IPS DF 6.9 (cell line): ENCODE data around the gene TRPM3.
"Not testable (repeated sequence)": the region's sequence is repeated elsewhere in the genome, so short reads cannot be mapped to it uniquely, and the experiment has no call there.

ENCODE experiments used
- DNase-seq: peaks from one replicate; pipeline ENCODE4 v3.0.0-alpha.2; 2013; ENCODE audit warnings: low read depth, low spot score
- H3K27ac ChIP-seq: one replicate; pipeline ENCODE4 v1.5.1; 2013; ENCODE audit warnings: low read length, control low read depth
- H3K27me3 ChIP-seq: 2 replicates; pipeline ENCODE4 v1.6.1; 2013; ENCODE audit warnings: mild to moderate bottlenecking, low read length; ENCODE audit not compliant: control insufficient read depth, insufficient read depth
- H3K36me3 ChIP-seq: 2 replicates; pipeline ENCODE4 v1.6.1; 2013; ENCODE audit warnings: low read length; ENCODE audit not compliant: control insufficient read depth, insufficient read depth
- H3K4me1 ChIP-seq: 2 replicates; pipeline ENCODE4 v1.6.1; 2013; ENCODE audit warnings: low read length; ENCODE audit not compliant: control insufficient read depth, insufficient read depth
- H3K4me3 ChIP-seq: 2 replicates; pipeline ENCODE4 v1.5.1; 2013; ENCODE audit warnings: mild to moderate bottlenecking, low read length
- H3K9me3 ChIP-seq: 2 replicates; pipeline ENCODE4 v1.6.1; 2013; ENCODE audit warnings: low read length, inconsistent platforms; ENCODE audit not compliant: control insufficient read depth, insufficient read depth
- whole genome bisulfite sequencing: extraction: QIAGEN DNeasy Blood & Tissue Kit; methylation state at CpG from one replicate; pipeline ENCODE4 v1.1.7; 2013; ENCODE audit warnings: mixed read lengths, missing lambda C conversion rate; ENCODE audit not compliant: insufficient read length, insufficient coverage; 5-methylcytosine and 5-hydroxymethylcytosine counted together

The TRPM3 gene

DNA sequence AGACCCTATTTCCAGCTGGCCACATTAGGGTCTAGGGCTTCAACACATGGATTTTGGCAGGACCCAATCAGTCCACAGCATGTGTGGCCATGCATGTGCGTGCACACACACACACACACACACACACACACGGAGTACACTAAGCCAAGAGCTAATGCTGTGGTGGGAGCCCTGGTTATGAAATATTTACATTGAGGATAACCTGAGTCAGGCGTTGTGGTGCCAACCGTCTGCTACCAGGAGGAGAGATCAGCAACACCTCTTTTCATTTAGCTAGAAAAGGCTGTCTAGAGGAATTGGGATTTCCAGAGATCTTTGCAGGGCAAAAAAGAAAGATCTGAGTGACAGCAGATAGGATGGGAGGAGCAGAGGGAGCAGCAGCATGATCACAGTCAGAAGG is 141.5 kb downstream of the TRPM3 start:
- no peaks in the 10 kb centered on the region for H3K9me3 ChIP-seq
- no peak overlapping the region for H3K4me3 ChIP-seq
- no peak for DNase-seq
- WGBS = no CpG with 5 or more reads among the region's 4 CpGs
- H3K36me3 ChIP-seq = no peaks in the 10 kb centered on the region
- no peak overlapping the region for H3K27ac ChIP-seq
- no peaks in the 10 kb centered on the region for H3K4me1 ChIP-seq
- no peaks in the 10 kb centered on the region for H3K27me3 ChIP-seq

DNA sequence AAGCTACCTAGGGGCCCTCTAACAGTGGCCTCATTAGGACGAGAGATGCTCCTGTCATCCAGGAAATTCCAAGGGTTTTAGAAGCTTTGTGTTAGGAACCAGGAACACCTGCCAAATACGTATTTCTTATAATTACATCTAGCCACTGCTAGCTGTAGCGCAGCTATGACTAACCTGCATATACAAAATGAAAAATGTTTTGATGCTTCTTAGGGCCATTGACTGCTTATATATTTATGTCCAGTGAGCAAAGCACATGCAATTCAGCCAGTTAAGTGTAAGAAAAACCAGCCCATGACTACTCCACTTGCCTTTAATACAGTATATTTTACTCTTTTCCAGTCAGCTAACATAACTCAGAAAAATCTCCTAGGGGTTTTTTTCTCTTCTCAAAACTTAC is 143.3 kb downstream of the TRPM3 start:
- Histone ChIP-seq H3K36me3 (no peaks in the 10 kb centered on the region), H3K27ac (no peak overlapping the region), H3K27me3 (no peaks in the 10 kb centered on the region), H3K9me3 (no peaks in the 10 kb centered on the region), H3K4me1 (no peaks in the 10 kb centered on the region), H3K4me3 (no peak overlapping the region)
- WGBS = no CpG with 5 or more reads among the region's 3 CpGs
- no peak for DNase-seq

DNA sequence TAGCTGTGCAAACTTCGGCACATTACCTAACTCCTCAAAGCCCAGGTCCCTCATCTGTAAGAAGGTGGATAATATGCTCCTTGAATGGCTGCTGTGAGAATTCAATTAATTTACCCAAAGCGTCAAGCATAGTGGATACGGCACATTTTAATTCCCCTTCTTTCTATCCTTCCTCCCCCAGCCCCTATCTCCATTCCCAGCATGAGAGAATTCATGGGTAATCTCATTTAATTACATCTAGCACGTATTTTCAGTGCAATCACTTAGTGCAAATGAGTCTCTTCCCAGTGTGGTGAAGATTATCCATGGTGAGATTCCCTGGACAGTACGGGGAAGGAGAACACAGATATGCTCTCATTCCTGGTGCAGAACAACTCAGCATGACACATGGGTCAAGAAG is 145.6 kb downstream of the TRPM3 start:
- Histone ChIP-seq H3K36me3 (no peaks in the 10 kb centered on the region), H3K4me1 (no peaks in the 10 kb centered on the region), H3K27ac (no peak overlapping the region), H3K9me3 (no peaks in the 10 kb centered on the region), H3K27me3 (no peaks in the 10 kb centered on the region), H3K4me3 (no peak overlapping the region)
- DNase-seq = no peak
- WGBS = no CpG with 5 or more reads among the region's 5 CpGs

DNA sequence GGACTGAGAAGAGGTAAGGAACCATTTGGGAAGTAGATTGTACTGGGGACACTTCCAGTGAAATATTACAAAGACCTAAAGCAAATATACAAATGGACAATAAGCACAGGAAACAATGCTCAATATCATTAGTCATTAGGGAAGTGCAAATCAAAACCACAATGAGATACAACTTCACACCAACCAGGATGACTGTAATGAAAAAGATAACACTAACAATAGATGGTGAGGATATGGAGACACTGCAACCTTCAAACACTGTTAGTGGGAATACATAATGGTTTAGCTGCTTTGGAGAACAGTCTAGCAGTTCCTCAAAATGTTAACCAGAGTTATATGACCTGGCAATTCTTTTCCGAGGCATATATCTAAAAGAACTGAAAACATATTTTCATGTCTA is 149.7 kb downstream of the TRPM3 start:
- no peaks in the 10 kb centered on the region for H3K27me3 ChIP-seq
- no CpG with 5 or more reads among the region's 1 CpG for WGBS
- no peaks in the 10 kb centered on the region for H3K36me3 ChIP-seq
- no peaks in the 10 kb centered on the region for H3K4me1 ChIP-seq
- H3K27ac ChIP-seq = no peak overlapping the region
- no peak overlapping the region for H3K4me3 ChIP-seq
- no peaks in the 10 kb centered on the region for H3K9me3 ChIP-seq
- DNase-seq = no peak

DNA sequence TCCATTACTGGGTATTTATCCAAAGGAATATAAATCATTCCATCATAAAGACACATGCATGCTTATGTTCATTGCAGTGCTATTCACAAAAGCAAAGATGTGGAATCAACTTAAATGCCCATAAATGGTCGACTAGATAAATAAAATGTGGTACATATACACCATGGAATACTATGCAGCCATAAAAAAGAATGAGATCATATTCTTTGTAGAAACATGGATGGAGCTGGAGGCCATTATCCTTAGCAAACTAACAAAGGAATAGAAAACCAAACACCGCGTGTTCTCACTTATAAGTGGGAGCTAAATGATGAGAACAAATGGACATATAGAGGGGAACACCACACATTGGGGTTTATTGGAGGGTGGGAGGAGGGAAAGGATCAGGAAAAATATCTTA is 155.0 kb downstream of the TRPM3 start:
- not testable (repeated sequence) for H3K27me3 ChIP-seq, H3K36me3 ChIP-seq, DNase-seq, H3K4me3 ChIP-seq, H3K4me1 ChIP-seq, H3K9me3 ChIP-seq, H3K27ac ChIP-seq
- no CpG with 5 or more reads among the region's 3 CpGs for WGBS

DNA sequence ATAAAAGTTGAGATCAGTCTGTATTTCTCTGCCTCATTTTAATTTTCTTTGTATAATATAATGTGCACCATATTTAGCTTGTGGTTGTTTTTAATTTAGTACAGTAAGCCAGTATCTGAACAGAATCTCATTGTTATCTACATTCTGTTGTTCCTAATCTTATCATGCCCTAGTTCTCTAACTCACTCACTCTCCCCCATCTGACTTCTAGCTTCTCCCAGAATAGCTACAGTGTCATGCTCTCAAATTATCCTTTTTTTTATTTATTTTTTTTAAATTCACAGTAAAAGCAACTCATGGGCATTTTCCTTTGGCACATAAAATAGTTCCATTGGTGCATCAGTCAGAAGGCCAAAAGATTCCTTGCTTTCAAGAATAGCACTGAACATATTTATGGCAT is 156.6 kb downstream of the TRPM3 start:
- DNase-seq = no peak
- Histone ChIP-seq H3K27ac (no peak overlapping the region), H3K36me3 (no peaks in the 10 kb centered on the region), H3K9me3 (no peaks in the 10 kb centered on the region), H3K27me3 (no peaks in the 10 kb centered on the region), H3K4me3 (no peak overlapping the region), H3K4me1 (no peaks in the 10 kb centered on the region)

DNA sequence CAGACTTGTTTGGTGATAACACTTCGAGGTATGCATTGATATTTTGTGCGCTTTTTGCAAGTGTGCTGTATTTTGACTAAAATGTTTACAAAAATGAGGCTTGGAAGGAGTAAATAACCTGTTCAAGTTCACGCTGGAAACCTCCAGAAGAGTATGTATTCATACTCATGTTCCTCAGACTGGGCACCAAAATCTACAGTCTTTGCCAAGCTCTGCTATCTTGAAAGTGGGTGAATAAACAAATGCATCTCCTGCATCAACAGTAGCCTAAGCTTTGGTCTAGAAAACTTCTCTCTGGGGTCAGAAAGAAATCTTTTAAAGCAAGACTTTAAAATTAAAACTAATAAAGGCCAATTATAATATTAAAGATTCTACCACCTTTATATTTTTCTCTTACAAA is 157.9 kb downstream of the TRPM3 start:
- Histone ChIP-seq H3K4me1 (no peaks in the 10 kb centered on the region), H3K9me3 (no peaks in the 10 kb centered on the region), H3K27me3 (no peaks in the 10 kb centered on the region), H3K36me3 (no peaks in the 10 kb centered on the region), H3K4me3 (no peak overlapping the region), H3K27ac (no peak overlapping the region)
- DNase-seq = no peak
- WGBS = no CpG with 5 or more reads among the region's 3 CpGs

DNA sequence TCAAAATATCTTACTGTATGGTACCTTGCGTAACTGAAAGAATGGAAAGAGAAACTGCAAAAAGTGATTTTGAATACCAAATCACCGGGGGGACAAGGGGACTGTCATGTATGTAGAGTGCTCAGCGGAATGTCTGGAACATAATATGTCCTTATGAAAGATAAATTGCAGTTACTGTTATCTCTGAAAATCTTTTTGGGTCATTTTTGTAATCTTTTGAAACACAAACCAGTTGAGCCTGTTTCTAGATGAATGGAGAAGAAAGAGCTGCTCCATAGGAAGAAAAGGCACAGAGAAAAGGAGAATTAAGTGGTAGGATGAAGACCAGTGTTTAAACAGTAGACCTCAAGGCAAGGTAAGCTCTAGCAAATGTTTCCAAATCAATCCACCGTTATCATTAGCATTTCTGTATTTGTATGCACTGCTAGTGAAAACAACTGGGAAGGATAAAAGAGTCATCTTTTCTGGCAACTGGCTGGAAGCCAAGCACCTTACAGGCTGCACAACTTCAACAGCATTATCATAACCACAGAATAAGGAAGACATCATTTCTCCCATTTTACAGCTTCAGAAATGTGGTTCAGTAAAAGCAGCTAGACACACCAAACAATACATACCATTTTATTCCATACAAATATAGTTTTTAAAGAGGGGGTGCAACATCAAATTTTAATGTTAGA is 158.5 kb downstream of the TRPM3 start:
- Histone ChIP-seq H3K4me1 (no peaks in the 10 kb centered on the region), H3K27ac (no peak overlapping the region), H3K4me3 (no peak overlapping the region), H3K9me3 (no peaks in the 10 kb centered on the region), H3K36me3 (no peaks in the 10 kb centered on the region), H3K27me3 (no peaks in the 10 kb centered on the region)
- DNase-seq = no peak
- no CpG with 5 or more reads among the region's 4 CpGs for WGBS

DNA sequence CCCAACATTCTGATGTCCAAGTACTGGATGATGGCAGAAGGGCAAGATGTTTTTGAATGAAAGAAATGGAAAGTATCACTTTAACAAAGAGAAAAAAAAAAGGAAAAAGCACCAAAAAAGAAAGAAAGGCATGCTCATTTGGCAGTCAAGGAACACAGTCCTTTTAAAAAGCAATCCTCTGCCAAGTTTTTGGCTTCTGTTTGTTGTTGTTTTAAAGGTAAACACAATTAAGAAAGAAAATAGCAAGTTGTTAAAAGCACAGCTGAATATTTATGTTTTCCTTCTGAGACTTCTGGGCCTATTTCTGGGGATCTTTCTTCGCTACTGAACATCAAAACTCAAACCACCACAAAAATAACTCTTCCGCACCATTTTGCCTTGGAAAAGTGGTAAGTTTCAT is 162.1 kb downstream of the TRPM3 start:
- Histone ChIP-seq H3K9me3 (no peaks in the 10 kb centered on the region), H3K36me3 (no peaks in the 10 kb centered on the region), H3K4me3 (no peak overlapping the region), H3K27ac (no peak overlapping the region), H3K27me3 (no peaks in the 10 kb centered on the region), H3K4me1 (peaks cover 1% of the 10 kb centered on the region; the same call in 1 of the 2 replicates)
- DNase-seq = no peak
- no CpG with 5 or more reads among the region's 2 CpGs for whole genome bisulfite sequencing

DNA sequence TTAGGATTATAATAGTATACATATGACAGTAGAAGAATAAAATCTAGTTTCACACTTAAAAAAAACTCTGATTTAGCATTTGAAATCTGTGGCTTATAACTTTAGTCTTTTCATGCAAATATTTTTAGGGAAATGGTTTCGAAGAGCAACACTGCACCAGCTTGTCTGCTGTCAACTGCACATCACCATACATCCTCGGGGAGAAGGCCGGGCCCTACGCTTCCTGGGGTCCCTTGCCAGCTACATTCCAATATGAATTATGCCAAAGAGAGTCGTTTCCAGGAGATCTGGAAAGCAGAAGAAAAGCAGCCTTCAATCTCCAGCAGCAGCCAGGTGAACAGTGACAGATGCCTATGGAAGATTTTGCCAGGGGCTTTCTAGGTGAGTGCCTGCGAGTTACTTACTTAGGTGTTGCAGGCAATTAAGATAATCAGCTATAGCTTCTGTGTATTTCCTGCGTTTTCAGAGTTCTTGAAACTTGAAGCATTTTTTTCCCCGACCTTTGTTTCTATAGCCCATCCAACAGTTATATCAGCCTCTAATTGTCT is 166.8 kb downstream of the TRPM3 start:
- H3K36me3 ChIP-seq = no peaks in the 10 kb centered on the region
- peaks cover 1% of the 10 kb centered on the region; the same call in 1 of the 2 replicates for H3K4me1 ChIP-seq
- no peak for DNase-seq
- no peak overlapping the region for H3K4me3 ChIP-seq
- H3K27ac ChIP-seq = no peak overlapping the region
- no peaks in the 10 kb centered on the region for H3K9me3 ChIP-seq
- H3K27me3 ChIP-seq = no peaks in the 10 kb centered on the region
- WGBS = no CpG with 5 or more reads among the region's 8 CpGs

DNA sequence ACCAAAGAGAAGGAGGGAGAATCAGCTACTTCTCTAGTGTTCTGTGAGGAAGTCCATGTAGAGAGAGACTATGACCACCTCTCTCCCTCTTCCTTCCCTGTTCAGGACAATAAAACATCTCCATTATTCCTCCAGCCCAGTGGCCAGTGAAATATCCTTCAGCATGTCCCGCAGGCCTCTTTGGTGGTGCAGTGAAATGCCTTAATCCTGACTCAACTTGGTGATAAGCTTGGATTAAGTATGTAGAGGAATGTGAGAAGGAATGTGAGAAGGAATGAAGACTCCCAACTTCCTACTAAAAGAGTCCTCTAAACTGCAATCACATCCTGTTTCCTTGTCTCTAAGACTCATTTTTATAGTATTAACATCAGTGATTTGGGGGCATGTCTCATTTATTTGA is 167.3 kb downstream of the TRPM3 start:
- no peak for DNase-seq
- no peak overlapping the region for H3K4me3 ChIP-seq
- no peaks in the 10 kb centered on the region for H3K36me3 ChIP-seq
- H3K4me1 ChIP-seq = peaks cover 1% of the 10 kb centered on the region; the same call in 1 of the 2 replicates
- H3K9me3 ChIP-seq = no peaks in the 10 kb centered on the region
- WGBS = no CpG with 5 or more reads among the region's 1 CpG
- no peaks in the 10 kb centered on the region for H3K27me3 ChIP-seq
- no peak overlapping the region for H3K27ac ChIP-seq
